Right ventricle myocardium superior (tissue), 1 donor: ENCODE data around the gene DEFB112. TPM values are rescaled to one million over a fixed set of nuclear protein-coding genes. Genes with fewer than 3 reads are reported as not detected.

Source experiments
- ATAC-seq: fragments of 200-7000 bp; cut with Tn5 transposase; one replicate; pipeline ENCODE4 v1.9.1; 2020; ENCODE audit warnings: mild to moderate bottlenecking; ENCODE audit not compliant: poor library complexity
- DNase-seq: peaks from one replicate; pipeline ENCODE4 v3.0.0-alpha.2; 2020
- intact Hi-C: fragments of 100-400 bp; cut with DNase I; formaldehyde crosslinking; loops from one replicate; pipeline ENCODE4 v1.11.2; 2022
- long read RNA-seq: library from polyadenylated mRNA; unstranded; transcript quantifications from one replicate; pipeline ENCODE4 v2.0.0, GENCODE V29; 2021
- total RNA-seq: library from RNA; stranded (reverse); fragmentation: NEBNext Ultra II Directional; extraction: Animal tissue kit (Norgen Biotek cat#: 25700); gene quantifications from one replicate; pipeline ENCODE4 v1.2.1, GENCODE V29; 2021
- donor health status: DM: no; HTN: yes; CAD: no; lungs with severe emphysema.

The DEFB112 gene
- total RNA-seq = not detected
- long read RNA-seq = 0 reads

- ATAC-seq (no peak), DNase-seq (no peak)
- intact Hi-C loops = no loop called here
Measured at GRCh38 chr6:50049829-50050228, at the start of gene DEFB112. Gene DEFB112, minus strand, starts transcription at chr6:50049929. Its CDS starts 60 bp downstream, at chr6:50049869.

DNA sequence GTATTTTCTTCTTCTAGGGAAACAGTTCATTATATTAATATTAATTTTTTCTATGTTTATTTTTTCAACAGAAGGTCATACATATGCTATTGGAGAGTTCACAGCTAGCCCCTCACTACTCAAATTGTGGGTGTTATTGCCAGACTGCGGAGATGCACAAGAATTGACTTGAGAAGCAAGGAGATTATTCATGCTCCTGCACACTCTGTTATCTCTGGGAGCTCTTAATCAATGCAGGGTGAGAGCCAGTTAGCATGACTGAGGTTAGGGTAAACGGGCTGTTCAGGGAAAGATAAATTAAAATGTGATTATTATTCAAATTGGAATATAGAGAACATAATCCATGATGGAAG lies 48.9 kb upstream of the DEFB112 start:
- no peak for ATAC-seq
- intact Hi-C loops = no loop called here
- no peak for DNase-seq

DNA sequence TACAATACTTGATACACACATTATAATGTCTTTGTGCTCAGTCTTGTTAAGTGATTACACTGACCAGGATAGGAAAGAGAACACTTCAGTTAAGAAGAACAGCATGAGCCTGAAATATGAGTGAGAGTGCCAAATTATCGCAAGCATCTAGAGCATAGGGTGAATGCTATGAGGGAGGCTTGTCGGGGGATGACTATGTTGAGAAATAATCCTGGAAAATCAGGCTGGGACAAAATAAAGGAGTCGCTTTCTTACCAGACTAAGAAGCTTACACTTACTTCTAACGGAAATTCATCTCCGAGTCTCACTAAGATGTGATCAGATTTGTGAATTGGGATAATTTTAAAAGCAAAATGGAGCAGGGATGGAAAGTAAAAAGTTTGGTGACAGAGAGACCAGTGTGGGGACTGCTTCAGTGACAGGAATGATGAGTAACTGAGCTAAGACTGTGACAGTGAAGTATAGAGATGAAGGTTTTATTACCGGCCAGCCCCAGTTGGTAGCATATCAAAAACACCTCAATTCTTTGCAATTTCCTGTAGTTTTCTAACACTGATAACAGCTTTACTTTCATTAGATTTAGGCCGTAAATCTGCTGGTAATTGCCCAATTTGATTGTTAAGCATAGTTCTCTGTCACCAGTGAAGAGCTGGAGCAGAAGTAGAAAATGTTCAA lies 48.4 kb upstream of the DEFB112 start:
- ATAC-seq = no peak
- intact Hi-C loops = no loop called here
- DNase-seq = no peak

DNA sequence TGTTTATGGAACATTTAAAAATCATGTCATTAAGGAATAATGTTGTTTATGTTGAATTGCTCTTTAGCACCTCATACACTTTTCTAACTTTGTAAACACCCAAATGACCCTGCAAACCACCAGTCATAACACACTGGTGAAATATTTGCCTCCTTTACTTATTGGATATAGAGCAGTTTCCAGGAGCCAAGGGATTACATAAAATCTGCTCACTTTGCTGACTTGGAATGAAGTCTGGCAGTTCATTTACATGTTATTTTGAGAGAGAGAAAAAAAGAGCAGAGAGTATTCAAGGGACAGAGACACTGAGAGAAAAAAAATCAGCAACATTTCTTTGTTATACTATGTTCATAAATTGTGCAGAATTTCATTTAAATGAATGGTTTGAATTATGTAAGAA lies 46.6 kb upstream of the DEFB112 start:
- no peak for DNase-seq
- intact Hi-C loops = no loop called here
- ATAC-seq = no peak

GRCh38 chr6:50093938-50094272 lies 44.2 kb upstream of the DEFB112 start:
- no peak for DNase-seq
- intact Hi-C loops = no loop called here
- ATAC-seq = no peak

DNA sequence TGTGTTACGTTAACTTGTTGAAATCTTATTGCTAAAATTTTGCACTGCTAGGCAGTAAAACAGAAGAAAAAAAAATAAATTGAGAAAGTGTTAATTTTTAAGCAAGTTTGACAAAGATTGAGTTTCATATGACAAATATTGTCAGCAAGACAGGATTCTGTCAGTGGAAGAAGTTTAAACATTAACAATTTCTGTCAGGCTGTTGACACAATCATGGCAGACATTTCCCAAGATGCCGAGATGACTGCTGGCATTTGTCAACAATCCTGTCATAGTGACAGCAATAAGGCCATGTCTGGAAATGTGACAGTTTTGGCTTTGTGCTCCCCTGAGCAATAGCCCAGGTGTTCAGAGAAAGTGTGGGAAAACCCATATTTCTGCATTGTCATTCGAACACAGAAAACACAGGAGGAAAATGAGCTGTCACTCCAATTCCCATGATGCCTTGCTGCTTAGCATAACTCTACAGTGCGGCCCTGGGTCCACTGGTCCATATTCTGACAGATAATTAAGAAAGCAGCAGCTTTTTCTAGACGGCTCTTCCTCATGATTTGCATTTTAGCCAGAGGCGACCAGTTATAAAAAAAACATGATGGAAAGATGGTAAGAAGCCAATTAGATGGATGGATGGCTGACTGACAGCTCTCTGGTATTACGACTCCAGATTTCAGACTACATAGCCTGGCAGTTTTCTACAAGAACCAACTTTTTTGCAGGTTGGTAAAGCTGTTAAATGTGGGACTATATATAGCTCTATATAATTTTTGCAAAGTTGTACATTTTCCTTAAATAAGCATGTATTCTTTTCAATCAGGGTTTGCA lies 43.6 kb upstream of the DEFB112 start:
- DNase-seq (no peak), ATAC-seq (no peak)
- intact Hi-C loops = no loop called here

GRCh38 chr6:50091641-50092040 lies 41.9 kb upstream of the DEFB112 start:
- DNase-seq = no peak
- intact Hi-C loops = no loop called here
- ATAC-seq = no peak

DNA sequence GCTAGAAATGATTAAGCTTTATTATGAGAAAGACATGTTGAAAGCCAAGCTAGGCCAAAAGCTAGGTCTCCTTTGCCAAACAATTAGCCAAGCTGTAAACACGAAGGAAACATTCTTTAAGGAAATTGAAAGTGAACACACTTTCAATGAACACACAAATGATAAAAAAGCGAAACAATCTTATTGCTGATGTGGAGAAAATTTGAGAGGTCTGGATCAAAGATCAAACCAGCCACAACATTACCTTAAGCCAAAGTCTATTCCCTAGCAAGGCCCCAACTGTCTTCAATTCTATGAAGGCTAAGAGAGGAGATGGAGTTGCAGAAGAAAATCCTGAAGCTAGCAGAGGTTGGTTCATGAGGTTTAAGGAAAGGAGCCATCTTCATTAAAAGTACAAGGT lies 40.2 kb upstream of the DEFB112 start:
- ATAC-seq (no peak), DNase-seq (no peak)
- intact Hi-C loops = no loop called here

DNA sequence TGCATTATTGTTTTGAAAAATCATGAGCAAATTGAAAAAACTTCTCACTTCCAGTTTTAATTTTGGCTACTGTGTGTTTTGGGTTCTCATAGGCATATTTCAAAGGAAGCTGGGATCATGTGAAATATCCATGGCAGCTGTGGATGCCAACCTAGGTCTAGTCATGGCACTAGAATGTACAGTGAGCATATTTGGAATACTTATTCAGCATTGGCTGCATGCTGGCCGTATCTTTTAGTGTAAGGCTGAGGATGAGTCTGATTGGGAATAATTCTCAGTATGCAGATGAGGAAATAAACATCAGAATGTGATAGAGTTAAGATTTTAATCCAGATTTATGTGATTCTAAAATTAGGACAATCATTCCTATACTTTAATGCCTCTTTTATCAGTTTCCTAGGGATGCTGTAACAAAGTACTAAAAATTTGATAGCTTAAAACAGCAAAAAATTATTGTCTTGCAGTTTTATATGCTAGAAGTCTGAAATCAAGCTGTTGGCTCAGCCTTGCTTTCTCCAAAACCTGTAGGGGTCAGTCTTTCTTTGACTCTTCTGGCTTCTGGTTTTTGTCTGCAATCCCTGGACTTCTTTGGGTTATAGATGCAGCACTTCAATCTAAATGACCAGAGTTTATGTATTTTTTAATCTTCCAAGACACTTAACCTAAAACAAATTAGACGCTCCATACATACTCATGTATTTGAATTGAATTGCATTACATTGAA lies 37.7 kb upstream of the DEFB112 start:
- ATAC-seq (no peak), DNase-seq (no peak)
- intact Hi-C loops = no loop called here

- intact Hi-C loops = no loop called here
- no peak for DNase-seq
- no peak for ATAC-seq
Measured at GRCh38 chr6:50077385-50077784, 27.7 kb upstream of the DEFB112 start.

- ATAC-seq (no peak), DNase-seq (no peak)
- intact Hi-C loops = no loop called here
Measured at GRCh38 chr6:50076431-50076830, 26.7 kb upstream of the DEFB112 start.

DNA sequence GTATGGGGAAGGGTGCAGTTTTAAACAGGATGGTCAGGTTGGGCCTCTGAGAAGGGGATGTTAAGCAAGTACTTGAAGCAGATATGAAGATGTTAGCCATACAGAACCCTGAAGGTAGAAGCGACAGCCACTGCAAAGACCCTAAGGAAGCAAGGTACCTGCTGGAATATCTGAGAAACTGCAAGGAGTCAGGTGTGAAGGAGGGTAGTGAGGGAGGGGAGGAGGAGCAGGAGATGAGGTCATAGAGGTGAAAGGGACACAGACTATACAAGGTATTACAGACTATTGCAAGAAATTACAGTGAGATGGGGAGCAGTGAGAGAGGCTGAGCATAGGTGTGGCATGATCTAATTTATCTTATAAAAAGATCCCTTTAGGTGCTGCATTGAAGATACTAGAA lies 22.2 kb upstream of the DEFB112 start:
- intact Hi-C loops = no loop called here
- DNase-seq (no peak), ATAC-seq (no peak)

GRCh38 chr6:50070101-50070500 lies 20.4 kb upstream of the DEFB112 start:
- intact Hi-C loops = no loop called here
- DNase-seq = no peak
- no peak for ATAC-seq

- ATAC-seq = no peak
- no peak for DNase-seq
- intact Hi-C loops = no loop called here
Measured at GRCh38 chr6:50062051-50062450, 12.3 kb upstream of the DEFB112 start.

- DNase-seq (no peak), ATAC-seq (no peak)
- intact Hi-C loops = no loop called here
Measured at GRCh38 chr6:50056242-50056641, 6.5 kb upstream of the DEFB112 start.

DNA sequence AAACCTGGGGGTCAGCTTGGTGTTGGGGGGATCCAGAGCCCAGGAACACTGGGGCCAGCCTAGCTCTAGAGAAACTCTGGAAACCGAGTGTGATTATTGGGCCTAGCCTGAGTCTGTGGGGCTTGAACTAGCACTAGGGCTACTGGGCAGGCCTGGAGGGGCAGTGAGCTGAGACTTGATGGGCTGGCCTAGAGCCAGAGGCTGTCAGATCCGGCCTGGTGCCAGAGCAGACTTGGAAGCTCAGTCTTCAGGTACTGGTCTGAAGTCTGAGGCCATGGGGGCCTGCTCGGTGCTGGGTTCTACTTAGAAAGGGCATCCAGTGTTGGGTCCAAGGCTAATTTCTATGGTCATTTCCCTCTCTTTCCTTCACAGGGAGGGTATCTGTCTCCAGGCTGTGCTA lies 2.7 kb downstream of the DEFB112 start:
- ATAC-seq (no peak), DNase-seq (no peak)
- intact Hi-C loops = no loop called here

DNA sequence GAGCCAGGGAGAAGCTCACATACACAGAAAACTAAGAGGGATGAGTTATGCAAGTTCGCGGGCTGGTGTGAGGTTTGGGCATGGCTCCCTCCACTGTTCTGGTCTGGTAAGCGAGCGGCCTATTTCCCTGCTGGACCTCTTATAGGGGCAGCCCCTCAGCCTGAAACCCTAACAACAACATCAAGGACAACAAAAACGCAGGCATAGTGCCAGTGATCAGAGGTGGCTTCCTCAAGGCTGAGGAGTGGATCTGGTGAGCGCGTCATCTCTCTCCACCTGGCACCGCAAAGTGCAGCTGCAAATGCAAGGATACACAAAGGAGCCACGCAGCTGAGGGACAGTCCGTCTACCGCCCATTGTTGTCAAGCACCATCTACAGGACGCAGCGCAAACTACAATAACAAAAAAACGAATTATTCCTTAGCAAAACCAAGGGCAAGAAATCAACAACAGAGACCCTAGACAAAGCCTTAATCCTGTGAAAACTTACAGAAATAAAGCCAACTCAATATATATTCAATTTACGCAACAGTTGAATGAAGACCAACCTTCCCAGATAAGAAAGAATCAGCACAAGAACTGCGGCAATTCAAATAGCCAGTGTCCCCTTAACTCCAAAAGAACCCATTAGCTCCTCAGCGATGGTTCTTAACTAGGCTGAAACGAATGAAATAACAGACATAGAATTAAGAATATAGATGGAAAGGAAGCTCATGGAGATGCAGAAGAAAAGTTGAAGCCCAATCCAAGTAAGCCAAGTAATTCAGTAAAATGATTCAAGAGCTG lies 18.8 kb downstream of the DEFB112 start:
- intact Hi-C loops = no loop called here
- DNase-seq = no peak
- no peak for ATAC-seq

DNA sequence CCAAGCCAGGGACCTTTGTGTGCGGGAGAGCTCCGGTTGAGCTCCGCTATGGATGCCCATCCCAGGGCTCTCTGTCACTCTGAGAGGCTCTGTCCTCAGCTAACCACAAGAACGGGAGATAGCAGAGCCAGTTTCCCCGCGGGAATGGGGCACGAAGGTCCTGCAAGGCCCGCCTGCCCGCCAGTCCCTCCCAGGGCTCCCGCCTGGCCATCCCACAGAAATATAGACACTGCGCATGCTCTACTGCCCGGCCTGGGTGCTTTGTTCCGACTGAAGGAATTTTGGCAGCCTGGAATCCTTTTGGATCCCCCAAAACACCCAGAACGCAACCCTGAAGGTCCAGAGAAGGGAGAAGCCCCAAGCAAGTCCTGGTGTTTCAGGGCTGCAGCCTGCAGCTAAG lies 19.4 kb downstream of the DEFB112 start:
- intact Hi-C loops = no loop called here
- DNase-seq (no peak), ATAC-seq (no peak)

- no peak for DNase-seq
- no peak for ATAC-seq
- intact Hi-C loops = no loop called here
Measured at GRCh38 chr6:50025258-50025657, 24.5 kb downstream of the DEFB112 start.
